Activated CD4-positive, alpha-beta memory T cell treated with anti-CD3 and anti-CD28 coated beads for 36 hours (primary cell): Measurements from ENCODE around the gene ACE2. TPM values are rescaled to one million over a fixed set of nuclear protein-coding genes. Genes with fewer than 3 reads are reported as not detected.
"Not testable (repeated sequence)": the region's sequence is repeated elsewhere in the genome, so short reads cannot be mapped to it uniquely, and the experiment has no call there.

Experiments used
- CTCF ChIA-PET: fragments of 350-600 bp; sonication (Branson Sonifier 250); formaldehyde crosslinking; loops from one replicate; lab custom pipeline; 2021; ENCODE audit warnings: antibody characterized with exemption, inconsistent platforms; lab: Charles Lee
- POLR2A ChIA-PET: fragments of 350-600 bp; sonication (Branson Sonifier 250); formaldehyde crosslinking; loops from one replicate; lab custom pipeline; 2021; ENCODE audit warnings: antibody characterized with exemption; lab: Charles Lee
- DNase-seq: peaks from one replicate; pipeline ENCODE4 v3.0.0-alpha.2; 2020
- H3K27ac Mint-ChIP-seq: one replicate; pipeline ENCODE4 v1.8.0; 2021; ENCODE audit warnings: mixed read lengths
- H3K27me3 Mint-ChIP-seq: one replicate; pipeline ENCODE4 v1.8.0; 2021; ENCODE audit warnings: mixed read lengths
- H3K36me3 Mint-ChIP-seq: one replicate; pipeline ENCODE4 v1.8.0; 2021; ENCODE audit warnings: mixed read lengths
- H3K4me1 Mint-ChIP-seq: one replicate; pipeline ENCODE4 v1.8.0; 2021; ENCODE audit warnings: low read depth, mixed read lengths
- H3K4me3 Mint-ChIP-seq: one replicate; pipeline ENCODE4 v1.8.0; 2021; ENCODE audit warnings: mild to moderate bottlenecking, mixed read lengths
- H3K9me3 Mint-ChIP-seq: one replicate; pipeline ENCODE4 v1.8.0; 2021; ENCODE audit warnings: mixed read lengths
- intact Hi-C: fragments of 100-400 bp; cut with micrococcal nuclease; formaldehyde crosslinking; loops from one replicate; pipeline ENCODE4 v1.15.1; 2023
- total RNA-seq, 2 experiments: library from RNA; stranded (reverse); gene quantifications; one replicate each; pipeline ENCODE4 v1.2.3, GENCODE V29; 2021

The ACE2 gene
- not detected for total RNA-seq

DNA sequence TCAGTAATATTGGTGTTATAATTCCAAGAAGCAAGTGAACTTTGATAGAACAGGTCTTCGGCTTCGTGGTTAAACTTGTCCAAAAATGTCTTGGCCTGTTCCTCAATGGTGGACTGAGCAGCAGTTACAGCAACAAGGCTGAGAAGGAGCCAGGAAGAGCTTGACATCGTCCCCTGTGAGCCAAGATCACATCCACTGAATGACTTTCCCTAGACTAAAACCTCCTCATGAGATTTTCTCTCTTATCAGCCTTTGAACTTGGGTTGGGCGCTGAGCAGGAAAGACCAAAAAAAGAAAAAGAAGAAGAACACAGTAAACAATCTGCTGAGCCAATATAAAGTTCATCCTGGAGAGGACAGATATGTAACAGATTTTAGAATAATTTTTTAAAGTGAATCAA is at the start of gene ACE2:
ACE2 (minus strand) TSS at position 216 of the 400 bp plus-strand sequence; CDS start at position 167, 49 bp downstream.
- H3K9me3 Mint-ChIP-seq: no peaks in the 10 kb centered on the region
- no peak within 1 kb of the TSS for H3K27ac Mint-ChIP-seq
- POLR2A ChIA-PET: no interaction called here
- CTCF ChIA-PET: no interaction called here
- H3K36me3 Mint-ChIP-seq: no peaks in the 10 kb centered on the region
- H3K27me3 Mint-ChIP-seq: peaks cover 6% of the 10 kb centered on the region
- no peak within 1 kb of the TSS for H3K4me3 Mint-ChIP-seq
- no peak for DNase-seq
- no peaks in the 10 kb centered on the region for H3K4me1 Mint-ChIP-seq
- intact Hi-C loops: no loop called here

DNA sequence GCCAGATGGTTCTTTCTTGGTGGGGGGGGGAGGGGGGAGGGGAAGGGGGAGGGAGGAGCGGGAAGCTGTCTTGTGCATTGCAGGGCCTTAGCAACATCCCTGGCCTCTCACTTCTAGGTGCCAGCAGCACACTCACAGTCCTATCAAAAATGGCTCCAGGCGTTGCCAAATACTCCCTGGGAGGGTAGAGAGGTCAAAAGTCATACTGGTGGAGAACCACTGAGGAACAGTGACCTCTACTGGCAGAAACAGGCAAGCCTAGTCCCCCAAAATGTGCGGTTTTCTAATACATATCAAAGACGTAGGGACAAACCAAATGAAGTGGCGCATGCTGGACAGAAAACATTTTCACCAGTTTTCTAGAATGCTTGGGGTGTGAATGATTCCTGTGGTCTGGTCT is 46.8 kb upstream of the ACE2 start:
- intact Hi-C loops: loop anchor here (10.0 kb wide), 1 partner anchor 153 kb away; the partner anchor contains the start of gene PIR
- H3K4me3 Mint-ChIP-seq, DNase-seq, H3K36me3 Mint-ChIP-seq, H3K9me3 Mint-ChIP-seq, POLR2A ChIA-PET, H3K27me3 Mint-ChIP-seq, H3K27ac Mint-ChIP-seq: not testable (repeated sequence)
- CTCF ChIA-PET: interaction anchor here (1.1 kb wide), 1 partner anchor 146 kb away, joined by 3 read pairs; no protein-coding TSS in a partner anchor
- peaks cover 15% of the 10 kb centered on the region for H3K4me1 Mint-ChIP-seq

DNA sequence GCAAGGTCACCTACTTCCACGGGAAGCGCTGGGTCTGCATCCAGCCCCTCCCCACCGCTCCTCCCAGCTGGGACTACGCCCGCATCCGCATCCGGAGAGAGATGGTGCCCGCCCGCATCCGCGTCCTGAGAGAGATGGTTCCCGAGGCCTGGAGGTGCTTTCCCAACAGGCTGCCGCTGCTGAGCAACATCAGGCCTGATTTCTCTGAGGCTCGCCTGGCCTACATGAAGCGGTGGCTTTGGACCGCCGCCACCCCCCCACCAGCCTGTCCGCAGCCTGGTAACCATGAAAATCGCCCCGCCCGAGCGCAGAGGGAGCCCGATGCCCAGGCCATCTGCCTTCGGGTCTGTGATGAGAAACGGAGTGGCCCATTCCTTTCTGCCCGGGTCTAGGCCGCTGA is 45.8 kb upstream of the ACE2 start:
- no peak for DNase-seq
- Mint-ChIP-seq H3K27ac (no peak overlapping the region), H3K9me3 (no peaks in the 10 kb centered on the region), H3K4me1 (peaks cover 15% of the 10 kb centered on the region), H3K4me3 (no peak overlapping the region), H3K27me3 (peaks cover 2% of the 10 kb centered on the region), H3K36me3 (no peaks in the 10 kb centered on the region)
- POLR2A ChIA-PET: no interaction called here
- CTCF ChIA-PET: no interaction called here
- intact Hi-C loops: loop anchor here (10.0 kb wide), 1 partner anchor 152 kb away; the partner anchor contains the start of gene PIR

DNA sequence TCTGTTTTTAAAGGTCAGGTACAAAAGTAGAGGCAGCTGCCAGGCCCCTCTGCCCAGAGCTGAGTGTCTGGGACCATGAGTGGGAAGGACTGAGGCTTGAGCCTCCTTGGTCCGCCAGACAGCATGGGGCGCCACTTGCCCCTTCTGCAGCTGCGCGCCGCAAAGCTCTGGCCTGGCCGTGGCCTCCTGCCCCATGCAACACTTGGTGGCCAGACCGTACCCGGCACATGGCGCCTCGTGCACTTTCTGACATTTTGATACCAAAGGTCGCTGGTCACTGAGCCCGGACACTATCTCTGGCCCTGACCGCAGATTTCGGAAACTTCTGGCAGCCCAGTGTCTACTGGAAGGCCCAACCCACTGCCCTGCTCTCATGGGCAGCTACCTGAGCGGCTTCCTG is 45.3 kb upstream of the ACE2 start:
- Mint-ChIP-seq H3K27ac (no peak overlapping the region), H3K9me3 (no peaks in the 10 kb centered on the region), H3K27me3 (peaks cover 2% of the 10 kb centered on the region), H3K4me1 (peaks cover 15% of the 10 kb centered on the region), H3K4me3 (no peak overlapping the region), H3K36me3 (no peaks in the 10 kb centered on the region)
- no peak for DNase-seq
- intact Hi-C loops: loop anchor here (10.0 kb wide), 1 partner anchor 151 kb away; the partner anchor contains the start of gene PIR
- CTCF ChIA-PET: no interaction called here
- POLR2A ChIA-PET: no interaction called here

DNA sequence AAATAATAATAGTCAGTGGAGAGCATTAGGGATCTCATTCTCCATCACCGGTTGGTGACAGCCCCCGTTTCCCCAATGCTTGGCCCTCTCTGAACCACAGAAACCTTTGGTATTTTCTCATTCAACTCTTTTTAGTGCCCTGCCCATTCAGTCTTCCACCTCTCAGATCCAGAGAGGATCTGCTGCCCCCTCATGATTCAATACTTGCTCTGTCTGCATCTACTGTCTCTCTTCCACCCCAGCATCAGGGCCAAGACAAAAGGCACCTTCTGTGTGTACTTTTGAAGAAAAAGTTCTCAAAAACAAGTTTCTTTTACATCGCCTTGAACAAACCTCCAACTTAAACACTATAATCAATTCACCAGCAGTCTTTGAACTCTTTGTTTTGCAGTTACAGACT is 44.5 kb upstream of the ACE2 start:
- Mint-ChIP-seq H3K27ac (no peak overlapping the region), H3K27me3 (peaks cover 2% of the 10 kb centered on the region), H3K4me1 (peaks cover 15% of the 10 kb centered on the region), H3K4me3 (no peak overlapping the region), H3K36me3 (no peaks in the 10 kb centered on the region), H3K9me3 (no peaks in the 10 kb centered on the region)
- CTCF ChIA-PET: no interaction called here
- no peak for DNase-seq
- intact Hi-C loops: loop anchor here (10.0 kb wide), 1 partner anchor 150 kb away; the partner anchor contains the start of gene PIR
- POLR2A ChIA-PET: no interaction called here

DNA sequence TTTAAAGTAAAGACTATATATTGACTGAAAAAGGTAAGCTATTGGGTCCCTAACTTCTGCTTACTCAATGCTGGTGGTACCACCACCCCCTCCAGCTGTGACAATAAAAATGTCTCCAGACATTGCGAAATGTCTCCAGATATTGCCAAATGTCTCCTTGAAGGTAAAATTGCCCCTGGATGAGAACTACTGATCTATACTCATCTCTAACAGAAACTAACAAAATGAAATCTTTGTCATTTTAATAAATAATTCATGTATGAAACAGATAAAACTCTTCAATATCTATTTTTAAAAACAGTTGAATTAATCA is 43.8 kb upstream of the ACE2 start:
- no peaks in the 10 kb centered on the region for H3K36me3 Mint-ChIP-seq
- DNase-seq: no peak
- H3K4me1 Mint-ChIP-seq: peaks cover 15% of the 10 kb centered on the region
- no peak overlapping the region for H3K4me3 Mint-ChIP-seq
- no peak overlapping the region for H3K27ac Mint-ChIP-seq
- ChIA-PET POLR2A (no interaction called here), CTCF (no interaction called here)
- intact Hi-C loops: loop anchor here (10.0 kb wide), 1 partner anchor 150 kb away; the partner anchor contains the start of gene PIR
- no peaks in the 10 kb centered on the region for H3K9me3 Mint-ChIP-seq
- peaks cover 2% of the 10 kb centered on the region for H3K27me3 Mint-ChIP-seq

DNA sequence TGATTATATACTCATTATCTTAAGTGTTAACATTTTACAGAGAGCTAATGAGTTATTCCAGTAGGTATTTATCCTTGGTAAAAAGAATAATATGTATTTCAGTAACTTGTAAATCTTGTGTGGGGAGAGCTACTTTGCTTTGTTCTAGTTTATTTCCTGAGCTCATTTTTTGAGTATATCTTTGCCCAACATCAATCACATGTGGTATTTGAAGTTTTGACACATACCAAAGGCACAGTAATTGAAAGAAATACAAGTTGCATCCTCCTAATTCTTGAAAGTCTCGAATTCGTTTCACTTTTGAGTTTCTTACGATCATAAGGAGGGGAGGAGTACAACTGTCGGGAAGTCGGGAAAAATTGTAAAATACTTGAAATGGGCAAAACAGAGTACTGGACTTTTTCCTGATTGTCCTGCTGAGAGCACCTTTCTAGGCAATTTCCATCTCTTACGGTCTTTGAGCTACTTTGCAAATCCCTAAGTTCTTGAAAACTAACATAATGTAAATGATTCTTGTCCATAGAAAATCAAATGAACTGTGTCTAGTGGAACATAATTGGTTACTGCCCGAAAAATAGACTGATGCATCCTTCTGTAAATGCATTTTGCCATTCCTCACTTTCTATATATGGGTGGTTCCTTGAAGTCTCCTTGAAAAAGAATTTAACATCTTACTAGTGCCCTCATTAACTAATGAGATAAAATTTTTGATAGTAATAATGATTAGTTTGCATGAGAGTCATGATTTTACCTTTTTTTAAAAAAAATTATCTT is 43.2 kb upstream of the ACE2 start:
- H3K9me3 Mint-ChIP-seq: no peaks in the 10 kb centered on the region
- DNase-seq: no peak
- H3K27me3 Mint-ChIP-seq: peaks cover 2% of the 10 kb centered on the region
- ChIA-PET CTCF (no interaction called here), POLR2A (no interaction called here)
- no peaks in the 10 kb centered on the region for H3K36me3 Mint-ChIP-seq
- peaks cover 15% of the 10 kb centered on the region for H3K4me1 Mint-ChIP-seq
- H3K27ac Mint-ChIP-seq: no peak overlapping the region
- intact Hi-C loops: loop anchor here (10.0 kb wide), 1 partner anchor 149 kb away; the partner anchor contains the start of gene PIR
- H3K4me3 Mint-ChIP-seq: no peak overlapping the region

DNA sequence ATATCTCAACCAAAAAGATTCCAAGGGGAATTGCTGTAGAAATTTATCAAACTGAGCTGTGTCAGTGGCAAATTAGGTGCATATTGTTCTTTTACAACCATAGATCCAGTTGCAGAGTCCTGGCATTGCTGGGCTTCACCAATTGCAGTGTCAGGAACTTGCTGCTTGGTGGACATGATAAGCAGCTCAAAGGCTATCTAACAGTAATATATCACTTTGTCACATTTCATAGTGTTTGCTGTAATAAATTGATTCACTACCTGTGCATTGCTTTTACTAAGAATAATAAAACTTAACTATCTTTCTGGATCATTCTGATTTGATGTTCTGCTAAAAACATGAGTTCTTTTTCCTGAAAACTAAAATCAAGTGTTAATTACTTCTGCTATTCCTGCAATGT is 30.9 kb upstream of the ACE2 start:
- Mint-ChIP-seq H3K4me3 (no peak overlapping the region), H3K9me3 (no peaks in the 10 kb centered on the region), H3K4me1 (no peaks in the 10 kb centered on the region), H3K27me3 (peaks cover 3% of the 10 kb centered on the region), H3K36me3 (no peaks in the 10 kb centered on the region), H3K27ac (no peak overlapping the region)
- intact Hi-C loops: no loop called here
- DNase-seq: no peak
- CTCF ChIA-PET: no interaction called here
- POLR2A ChIA-PET: no interaction called here

DNA sequence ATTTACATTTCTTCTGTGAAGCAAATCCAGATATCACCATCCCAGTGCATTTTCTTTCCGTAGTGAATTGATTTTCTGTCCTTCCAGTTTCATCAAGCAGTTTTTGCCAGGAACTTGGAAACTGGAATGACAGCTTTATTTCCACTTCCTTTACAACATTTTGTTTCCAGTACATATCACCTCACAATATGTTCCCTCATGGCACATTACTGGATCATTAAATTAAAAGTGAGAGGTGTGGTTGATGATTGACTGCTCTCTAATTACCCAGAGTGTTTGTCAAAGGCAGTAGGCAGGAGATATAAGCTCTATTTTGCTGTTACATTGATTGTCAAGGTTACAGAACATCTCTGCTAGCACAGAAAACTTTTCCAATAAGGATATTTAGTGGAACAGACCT is 22.3 kb upstream of the ACE2 start:
- ChIA-PET POLR2A (no interaction called here), CTCF (no interaction called here)
- no peaks in the 10 kb centered on the region for H3K36me3 Mint-ChIP-seq
- no peaks in the 10 kb centered on the region for H3K4me1 Mint-ChIP-seq
- intact Hi-C loops: no loop called here
- DNase-seq: no peak
- H3K9me3 Mint-ChIP-seq: no peaks in the 10 kb centered on the region
- H3K4me3 Mint-ChIP-seq: no peak overlapping the region
- peaks cover 1% of the 10 kb centered on the region for H3K27me3 Mint-ChIP-seq
- H3K27ac Mint-ChIP-seq: no peak overlapping the region

DNA sequence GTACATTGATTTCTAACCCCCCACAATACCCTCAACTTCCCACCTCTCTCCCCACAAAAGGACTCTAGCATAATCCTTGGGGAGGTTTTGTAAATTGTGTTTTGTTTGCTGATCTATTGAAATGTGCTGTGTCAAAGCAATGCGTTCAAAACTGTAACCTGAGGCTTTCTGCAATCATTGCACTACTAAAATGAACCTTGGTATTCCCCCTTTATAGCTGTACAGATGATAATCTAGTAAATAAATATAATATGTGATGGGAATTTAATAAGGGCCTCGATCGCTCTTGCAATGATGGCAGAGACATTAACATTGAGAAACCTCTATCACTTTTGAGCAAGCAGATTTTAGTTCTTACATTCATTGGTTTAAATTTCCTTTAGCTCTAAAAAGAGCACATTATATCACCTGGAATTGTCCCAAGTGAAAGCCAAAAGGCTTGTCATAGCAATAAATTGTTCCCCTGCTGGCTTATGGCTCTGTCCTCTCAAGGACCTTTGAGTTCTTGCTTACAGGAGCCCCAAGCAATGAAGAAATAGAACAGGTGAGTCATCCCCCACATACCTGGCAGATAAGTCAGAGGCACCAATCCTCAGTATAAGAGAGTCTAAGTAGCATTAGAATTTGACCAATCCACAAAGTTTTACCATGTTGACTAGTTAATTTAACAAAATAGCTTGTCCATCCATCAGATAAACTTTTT is 18.4 kb upstream of the ACE2 start:
- no peak for DNase-seq
- CTCF ChIA-PET: no interaction called here
- intact Hi-C loops: no loop called here
- Mint-ChIP-seq H3K4me3 (no peak overlapping the region), H3K9me3 (no peaks in the 10 kb centered on the region), H3K4me1 (no peaks in the 10 kb centered on the region), H3K36me3 (no peaks in the 10 kb centered on the region), H3K27ac (no peak overlapping the region), H3K27me3 (peaks cover 1% of the 10 kb centered on the region)
- POLR2A ChIA-PET: no interaction called here

DNA sequence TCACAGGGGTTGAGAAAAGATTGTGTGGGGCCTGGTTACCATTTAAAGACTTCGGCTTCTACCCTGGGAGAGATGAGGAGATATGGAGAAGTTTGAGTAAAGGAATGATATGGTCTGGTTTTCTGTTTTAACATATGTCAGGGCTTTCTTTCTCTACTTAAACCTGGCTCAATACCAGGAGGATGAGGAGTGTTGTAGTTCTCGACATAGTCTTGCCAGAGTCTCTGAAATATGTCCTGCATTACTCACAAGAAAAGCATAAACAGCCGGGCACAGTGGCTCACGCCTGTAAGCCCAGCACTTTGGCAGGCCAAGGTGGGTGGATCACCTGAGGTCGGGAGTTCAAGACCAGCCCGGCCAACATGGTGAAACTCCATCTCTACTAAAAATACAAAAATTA is 16.4 kb upstream of the ACE2 start:
- POLR2A ChIA-PET: no interaction called here
- DNase-seq: no peak
- Mint-ChIP-seq H3K9me3 (no peaks in the 10 kb centered on the region), H3K4me3 (no peak overlapping the region), H3K27me3 (no peaks in the 10 kb centered on the region), H3K36me3 (no peaks in the 10 kb centered on the region), H3K27ac (no peak overlapping the region), H3K4me1 (no peaks in the 10 kb centered on the region)
- CTCF ChIA-PET: no interaction called here
- intact Hi-C loops: no loop called here

DNA sequence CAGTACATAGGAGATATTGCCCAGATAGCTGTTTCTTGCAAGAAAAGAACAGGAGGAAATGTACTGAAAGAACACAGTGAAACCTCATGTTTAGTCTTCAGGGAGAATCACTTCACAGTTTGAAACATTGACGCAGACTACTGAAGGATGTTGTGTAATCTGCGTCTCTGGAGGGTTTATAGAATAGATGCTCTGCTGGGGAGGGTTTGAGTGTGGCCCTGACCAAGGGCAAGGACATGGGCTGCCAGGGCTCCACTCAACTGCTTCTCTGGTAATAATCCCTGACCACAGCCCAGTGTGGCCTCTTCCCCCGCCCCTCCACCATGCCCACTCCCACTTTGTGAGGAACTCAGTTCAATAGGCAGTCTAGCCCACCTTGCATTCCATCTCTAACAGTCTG is 15.8 kb upstream of the ACE2 start:
- intact Hi-C loops: no loop called here
- Mint-ChIP-seq H3K36me3 (no peaks in the 10 kb centered on the region), H3K4me1 (no peaks in the 10 kb centered on the region), H3K4me3 (no peak overlapping the region), H3K27ac (no peak overlapping the region), H3K27me3 (no peaks in the 10 kb centered on the region), H3K9me3 (no peaks in the 10 kb centered on the region)
- CTCF ChIA-PET: no interaction called here
- DNase-seq: no peak
- POLR2A ChIA-PET: no interaction called here
